Liver (tissue), 3 donors: ENCODE results near the gene TBL1XR1.

Experiments
- ATF3 ChIP-seq: IDR thresholded peaks from 2 replicates; pipeline ENCODE4 v1.6.1; 2016; ENCODE audit warnings: antibody characterized with exemption
- CTCF ChIP-seq: fragments of 150-350 bp; IDR thresholded peaks from 2 replicates; pipeline ENCODE4 v1.5.1; 2017; ENCODE audit warnings: improper control_type of control experiment, low read depth, low read length; ENCODE audit not compliant: missing input control
- EGR1 ChIP-seq, 2 donors: IDR thresholded peaks; 2 replicates each; pipeline ENCODE4 v1.6.1; 2016 to 2018; ENCODE audit warnings: antibody characterized with exemption in 2 of 2, low read depth in 2 of 2
- FOXA2 ChIP-seq: IDR thresholded peaks from 2 replicates; pipeline ENCODE4 v1.6.1; 2016; ENCODE audit warnings: antibody characterized with exemption
- GABPA ChIP-seq, 2 donors: IDR thresholded peaks in 1 of 2; conservative IDR thresholded peaks in 1 of 2; 2 replicates each; pipeline ENCODE4 v1.6.1; 2016; ENCODE audit warnings: antibody characterized with exemption in 2 of 2, mild to moderate bottlenecking in 1 of 2, moderate library complexity in 1 of 2
- JUND ChIP-seq, 2 donors: IDR thresholded peaks; 2 replicates each; pipeline ENCODE4 v1.6.1; 2016; ENCODE audit warnings: antibody characterized with exemption in 2 of 2
- MAX ChIP-seq: IDR thresholded peaks from 2 replicates; pipeline ENCODE4 v1.6.1; 2016; ENCODE audit warnings: antibody characterized with exemption
- RAD21 ChIP-seq, 2 donors: IDR thresholded peaks; 2 replicates each; pipeline ENCODE4 v1.6.1; 2016; ENCODE audit warnings: antibody characterized with exemption in 2 of 2, mild to moderate bottlenecking in 2 of 2
- REST ChIP-seq: IDR thresholded peaks from 2 replicates; pipeline ENCODE4 v1.6.1; 2016; ENCODE audit warnings: antibody characterized with exemption, mild to moderate bottlenecking
- SP1 ChIP-seq: IDR thresholded peaks from 2 replicates; pipeline ENCODE4 v1.6.1; 2018; ENCODE audit warnings: antibody characterized with exemption, mild to moderate bottlenecking
- TAF1 ChIP-seq: conservative IDR thresholded peaks from 2 replicates; pipeline ENCODE4 v1.6.1; 2016; ENCODE audit warnings: antibody characterized with exemption, mild to moderate bottlenecking
- YY1 ChIP-seq: IDR thresholded peaks from 2 replicates; pipeline ENCODE4 v1.6.1; 2016; ENCODE audit warnings: antibody characterized with exemption, mild to moderate bottlenecking
- ZBTB33 ChIP-seq: IDR thresholded peaks from 2 replicates; pipeline ENCODE4 v1.6.1; 2016; ENCODE audit warnings: antibody characterized with exemption
- donor health status: healthy.
- donor health status: healthy.

GRCh38 chr3:177066068-177066467 lies 131.2 kb downstream of the TBL1XR1 start:
- TF ChIP-seq CTCF (no peak), JUND (IDR thresholded peaks at IDR 0.05) (no peak), GABPA (IDR thresholded peaks at IDR 0.05 in 1 of 2, conservative IDR thresholded peaks at IDR 0.05 in 1 of 2) (no peak), MAX (no peak), ATF3 (no peak), EGR1 (IDR thresholded peaks at IDR 0.05; ENCODE audit: low read depth in 2 of 2) (no peak), RAD21 (IDR thresholded peaks at IDR 0.05) (no peak), YY1 (no peak), ZBTB33 (no peak), TAF1 (no peak), SP1 (no peak), REST (no peak), FOXA2 (no peak)
